GM19240 (cell line): ENCODE data around the gene RBL1.
"Not testable (repeated sequence)": the region's sequence is repeated elsewhere in the genome, so short reads cannot be mapped to it uniquely, and the experiment has no call there.

Experiments used
- DNase-seq: peaks from one replicate; pipeline ENCODE4 v3.0.0; 2011; ENCODE audit warnings: low spot score; ENCODE audit not compliant: insufficient read length

Gene RBL1

GRCh38 chr20:36998652-36999051 is 97.1 kb downstream of the RBL1 start:
- DNase-seq, result no peak

GRCh38 chr20:36997121-36997520 is 98.7 kb downstream of the RBL1 start:
- DNase-seq, result no peak

DNA sequence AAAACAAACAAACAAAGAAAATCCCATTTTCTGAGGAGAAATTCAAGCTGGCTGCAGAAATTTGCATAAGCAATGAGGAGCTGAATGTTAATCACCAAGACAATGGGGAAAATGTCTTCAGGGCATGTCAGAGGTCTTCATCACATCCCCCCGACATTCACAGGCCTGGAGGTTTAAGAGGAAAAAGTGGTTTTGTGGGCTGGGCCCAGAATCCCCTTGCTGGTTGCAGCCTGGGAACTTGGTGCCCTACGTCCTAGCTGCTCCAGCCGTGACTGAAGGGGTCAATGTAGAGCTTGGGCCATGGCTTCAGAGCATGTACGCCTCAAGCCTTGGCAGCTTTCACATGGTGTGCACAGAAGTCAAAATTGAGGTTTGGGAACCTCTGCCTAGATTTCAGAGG is 101.6 kb downstream of the RBL1 start:
- not testable (repeated sequence) for DNase-seq

DNA sequence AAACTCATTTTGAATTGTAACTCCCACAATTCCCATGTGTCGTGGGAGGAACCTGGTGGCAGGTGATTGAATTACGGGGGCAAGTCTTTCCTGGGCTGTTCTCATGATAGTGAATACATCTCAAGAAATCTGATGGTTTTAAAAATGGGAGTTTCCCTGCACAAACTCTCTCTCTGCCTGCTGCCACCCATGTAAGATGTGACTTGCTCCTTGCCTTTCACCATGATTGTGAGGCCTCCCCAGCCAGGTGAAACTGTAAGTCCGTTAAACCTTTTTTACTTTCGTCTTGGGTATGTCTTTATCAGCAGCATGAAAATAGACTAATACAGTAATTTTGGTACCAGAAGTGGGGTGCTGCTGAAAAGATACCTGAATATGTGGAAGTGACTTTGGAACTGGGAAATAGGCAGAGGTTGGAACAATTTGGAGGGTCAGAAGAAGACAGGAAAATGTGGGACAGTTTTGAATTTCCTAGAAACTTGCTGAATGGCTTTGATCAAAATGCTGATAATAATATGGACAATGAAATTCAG is 102.9 kb downstream of the RBL1 start:
- no peak for DNase-seq

DNA sequence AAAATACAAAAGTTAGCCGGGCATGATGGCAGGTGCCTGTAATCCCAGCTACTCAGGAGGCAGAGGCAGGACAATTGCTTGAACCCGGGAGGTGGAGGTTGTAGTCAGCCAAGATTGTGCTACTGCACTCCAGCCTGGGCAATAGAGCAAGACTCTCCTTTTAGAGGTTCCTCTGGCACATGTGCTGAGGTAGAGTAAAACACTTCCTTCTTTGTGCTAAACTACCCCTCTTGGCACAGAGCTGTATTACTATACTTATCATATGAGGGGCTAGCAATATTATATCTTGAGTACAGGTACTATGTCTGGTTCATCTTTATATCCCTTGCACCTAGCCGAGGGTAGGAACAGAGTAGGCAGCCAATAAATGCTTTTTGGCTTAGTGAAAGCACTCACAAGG is 104.1 kb downstream of the RBL1 start:
- no peak for DNase-seq

- DNase-seq, result no peak
Measured at GRCh38 chr20:36989797-36990196, 106.0 kb downstream of the RBL1 start.

DNA sequence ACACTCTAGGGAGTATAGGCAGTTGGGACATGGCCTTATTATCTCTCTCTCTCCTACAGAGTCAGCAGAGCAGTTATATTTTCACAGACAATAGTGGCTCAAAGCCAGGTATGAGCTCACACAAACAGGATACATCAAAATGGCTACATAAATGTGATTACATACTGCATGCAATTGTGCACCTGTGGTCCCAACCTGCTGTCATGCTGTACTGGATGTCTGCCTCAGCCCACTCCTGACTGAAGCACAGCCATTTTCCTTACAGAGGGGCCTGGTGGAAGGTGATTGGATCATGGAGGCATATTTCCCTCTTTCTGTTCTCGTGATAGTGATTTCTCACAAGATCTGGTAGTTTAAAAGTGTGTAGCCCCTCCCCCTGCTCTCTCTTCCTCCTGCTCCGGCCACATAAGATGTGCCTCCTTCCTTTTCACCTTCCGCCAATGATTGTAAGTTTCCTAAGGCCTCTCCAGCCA is 107.3 kb downstream of the RBL1 start:
- DNase-seq, result no peak

GRCh38 chr20:36984257-36984638 is 111.5 kb downstream of the RBL1 start:
- no peak for DNase-seq

GRCh38 chr20:36975099-36975818 is 120.5 kb downstream of the RBL1 start:
- no peak for DNase-seq

GRCh38 chr20:36974660-36975059 is 121.1 kb downstream of the RBL1 start:
- DNase-seq, result no peak

DNA sequence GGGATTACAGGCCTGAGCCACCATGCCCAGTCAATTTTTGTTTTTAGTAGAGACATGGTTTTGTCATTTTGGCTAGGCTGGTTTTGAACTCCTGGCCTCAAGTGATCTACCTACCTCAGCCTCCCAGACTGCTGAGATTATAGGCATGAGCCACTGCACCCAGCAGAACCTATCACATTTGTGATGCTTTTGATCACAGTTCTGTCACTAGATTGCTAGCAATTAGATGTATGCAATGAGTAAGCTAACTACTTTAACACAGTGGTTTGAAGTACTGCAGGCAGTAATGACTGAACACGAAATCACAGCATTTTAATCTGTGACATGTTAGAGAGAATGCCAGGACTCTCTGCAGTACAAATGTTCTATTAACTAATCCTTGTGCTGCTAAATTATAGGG is 124.7 kb downstream of the RBL1 start:
- DNase-seq, result no peak

GRCh38 chr20:36969478-36970186 is 126.2 kb downstream of the RBL1 start:
- DNase-seq, result no peak

GRCh38 chr20:36969051-36969450 is 126.7 kb downstream of the RBL1 start:
- DNase-seq, result no peak

DNA sequence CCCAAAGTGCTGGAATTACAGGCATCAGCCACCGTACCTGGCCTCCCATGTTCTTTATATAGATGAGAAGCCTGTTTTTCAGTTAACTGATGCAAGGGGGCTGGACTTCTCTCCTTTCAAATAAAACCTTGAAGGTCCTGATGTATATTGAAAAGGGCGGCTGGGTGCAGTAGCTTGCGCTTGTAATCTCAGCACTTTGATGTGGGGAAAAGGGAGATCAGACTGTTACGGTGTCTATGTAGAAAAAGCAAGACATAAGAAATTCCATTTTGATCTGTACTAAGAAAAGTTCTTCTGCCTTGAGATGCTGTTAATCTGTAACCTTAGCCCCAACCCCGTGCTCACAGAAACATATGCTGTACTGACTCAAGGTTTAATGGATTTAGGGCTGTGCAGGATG is 128.2 kb downstream of the RBL1 start:
- DNase-seq, result no peak

- not testable (repeated sequence) for DNase-seq
Measured at GRCh38 chr20:36966965-36967364, 128.8 kb downstream of the RBL1 start.

DNA sequence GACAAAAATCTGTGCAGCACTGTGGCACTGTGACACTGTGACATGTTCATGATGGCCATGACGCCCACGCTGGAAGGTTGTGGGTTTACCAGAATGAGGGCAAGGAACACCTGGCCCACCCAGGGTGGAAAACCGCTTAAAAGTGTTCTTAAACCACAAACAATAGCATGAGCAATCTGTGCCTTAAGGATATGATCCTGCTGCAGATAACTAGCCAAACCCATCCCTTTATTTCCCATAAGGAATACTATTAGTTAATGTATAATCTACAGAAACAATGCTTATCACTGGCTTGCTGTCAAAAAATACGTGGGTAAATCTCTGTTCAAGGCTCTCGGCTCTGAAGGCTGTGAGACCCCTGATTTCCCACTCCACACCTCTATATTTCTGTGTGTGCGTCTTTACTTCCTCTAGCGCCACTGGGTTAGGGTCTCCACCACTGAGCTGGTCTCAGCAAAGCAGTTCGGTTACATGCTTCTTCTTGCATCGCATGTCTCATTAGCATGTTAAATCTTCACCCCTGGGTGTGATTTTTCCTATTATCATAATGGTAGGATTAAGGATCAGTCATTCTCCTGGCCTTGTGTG is 133.3 kb downstream of the RBL1 start:
- not testable (repeated sequence) for DNase-seq

DNA sequence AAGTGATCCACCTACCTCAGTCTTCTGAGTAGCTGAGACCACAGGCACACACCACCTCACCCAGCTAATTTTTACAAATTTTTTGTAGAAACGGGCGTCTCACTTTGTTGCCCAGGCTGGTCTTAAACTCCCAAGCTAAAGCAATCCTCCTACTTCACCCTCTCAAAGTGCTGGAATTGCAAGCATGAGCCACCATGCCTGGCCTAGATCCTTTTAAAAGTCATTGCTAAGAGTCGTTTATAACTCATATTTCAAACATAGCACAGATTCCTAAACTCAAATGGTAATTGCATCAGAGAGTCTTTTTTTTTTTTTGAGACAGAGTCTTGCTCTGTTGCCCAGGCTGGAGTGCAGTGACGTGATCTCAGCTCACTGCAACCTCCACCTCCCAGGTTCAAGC is 136.6 kb downstream of the RBL1 start:
- no peak for DNase-seq

- DNase-seq, result no peak
Measured at GRCh38 chr20:36957875-36958667, 137.7 kb downstream of the RBL1 start.

DNA sequence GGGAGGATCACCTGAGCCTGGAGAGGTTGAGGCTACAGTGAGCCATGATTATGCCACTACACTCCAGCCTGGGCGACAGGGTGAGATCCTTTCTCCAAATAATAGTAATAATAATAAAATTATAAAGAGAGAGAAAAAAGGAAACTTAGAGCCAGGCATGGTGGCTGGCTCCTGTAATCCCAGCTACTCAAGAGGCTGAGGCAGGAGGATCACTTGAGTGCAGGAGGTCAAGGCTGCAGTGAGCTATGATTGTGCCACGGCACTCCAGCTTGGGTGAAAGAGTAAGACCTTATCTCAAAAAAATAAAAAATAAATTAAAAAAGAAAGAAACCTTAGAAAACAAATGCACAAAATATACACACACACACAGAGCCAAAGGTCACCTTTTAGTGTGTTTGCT is 139.1 kb downstream of the RBL1 start:
- DNase-seq, result no peak

DNA sequence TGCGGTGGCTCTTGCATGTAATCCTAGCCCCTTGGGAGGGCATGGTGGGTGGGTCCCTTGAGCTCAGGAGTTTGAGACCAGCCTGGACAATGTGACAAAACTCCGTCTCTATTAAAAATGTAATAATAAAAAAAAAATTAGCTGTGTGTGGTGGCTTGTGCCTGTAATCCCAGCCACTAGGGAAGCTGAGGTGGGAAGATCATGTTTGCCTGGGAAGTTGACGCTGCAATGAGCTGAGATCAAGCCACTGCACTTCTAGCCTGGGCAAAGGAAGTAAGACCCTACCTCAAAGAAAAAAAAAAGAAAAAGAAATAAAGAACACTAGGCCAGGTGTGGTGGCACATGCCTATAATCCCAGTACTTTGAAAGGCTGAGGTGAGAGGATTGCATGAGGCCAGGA is 139.8 kb downstream of the RBL1 start:
- no peak for DNase-seq

GRCh38 chr20:36951979-36952738 is 143.6 kb downstream of the RBL1 start:
- DNase-seq, result no peak
